ENCODE results near the gene AFAP1L1. TPM values are rescaled to one million over a fixed set of nuclear protein-coding genes. Genes with fewer than 3 reads are reported as not detected.

The AFAP1L1 gene
- total and polyA plus RNA-seq, 4 donors = 2.1 to 11.6 (median 4.0) TPM

GRCh38 chr5:149372076-149372795, 100.6 kb downstream of the AFAP1L1 start:
- Histone ChIP-seq H3K27me3 (ENCODE audit: control insufficient read depth in 4 of 4, insufficient read depth in 4 of 4, low read length in 3 of 4) (no peaks in the 10 kb centered on the region), H3K36me3 (ENCODE audit: control insufficient read depth in 4 of 4, insufficient read depth in 3 of 4, low read depth in 1 of 4, low read length in 3 of 4) (no peaks in the 10 kb centered on the region), H3K9me3 (ENCODE audit: control insufficient read depth in 4 of 4, low read length in 3 of 4) (no peaks in the 10 kb centered on the region), H3K4me1 (ENCODE audit: control insufficient read depth in 4 of 4, insufficient read depth in 4 of 4, low read length in 3 of 4) (no peaks in the 10 kb centered on the region), H3K27ac (ENCODE audit: low read depth in 1 of 2, low read length in 2 of 2) (no peak overlapping the region), H3K9ac (ENCODE audit: low read depth in 1 of 2, low read length in 2 of 2) (no peak overlapping the region), H3K4me3 (ENCODE audit: low read depth in 1 of 3, low read length in 3 of 3) (no peak overlapping the region)
- no peak for DNase-seq (ENCODE audit: low spot score)
- TF ChIP-seq RXRA (IDR thresholded peaks at IDR 0.05) (no peak), ATF3 (IDR thresholded peaks at IDR 0.05) (no peak), RAD21 (IDR thresholded peaks at IDR 0.05) (no peak), SP1 (IDR thresholded peaks at IDR 0.05) (no peak), HNF4A (conservative IDR thresholded peaks at IDR 0.05) (no peak), FOXA1 (IDR thresholded peaks at IDR 0.05) (no peak), JUND (IDR thresholded peaks at IDR 0.05) (no peak), MAX (IDR thresholded peaks at IDR 0.05) (no peak)
- WGBS = 79% methylated on average over 4 of the region's 4 CpGs

GRCh38 chr5:149372932-149373331, 101.3 kb downstream of the AFAP1L1 start:
- Histone ChIP-seq H3K9ac (ENCODE audit: low read depth in 1 of 2, low read length in 2 of 2) (no peak overlapping the region), H3K4me3 (ENCODE audit: low read depth in 1 of 3, low read length in 3 of 3) (no peak overlapping the region), H3K4me1 (ENCODE audit: control insufficient read depth in 4 of 4, insufficient read depth in 4 of 4, low read length in 3 of 4) (no peaks in the 10 kb centered on the region), H3K27ac (ENCODE audit: low read depth in 1 of 2, low read length in 2 of 2) (no peak overlapping the region), H3K36me3 (ENCODE audit: control insufficient read depth in 4 of 4, insufficient read depth in 3 of 4, low read depth in 1 of 4, low read length in 3 of 4) (no peaks in the 10 kb centered on the region), H3K9me3 (ENCODE audit: control insufficient read depth in 4 of 4, low read length in 3 of 4) (no peaks in the 10 kb centered on the region), H3K27me3 (ENCODE audit: control insufficient read depth in 4 of 4, insufficient read depth in 4 of 4, low read length in 3 of 4) (no peaks in the 10 kb centered on the region)
- DNase-seq (ENCODE audit: low spot score) = no peak
- TF ChIP-seq SP1 (IDR thresholded peaks at IDR 0.05) (no peak), HNF4A (conservative IDR thresholded peaks at IDR 0.05) (no peak), NR2F2 (IDR thresholded peaks at IDR 0.05) (no peak), GABPA (IDR thresholded peaks at IDR 0.05 in 1 of 2, conservative IDR thresholded peaks at IDR 0.05 in 1 of 2) (no peak), EGR1 (IDR thresholded peaks at IDR 0.05; ENCODE audit: low read depth in 2 of 2) (no peak), FOXA2 (IDR thresholded peaks at IDR 0.05) (no peak), ATF3 (IDR thresholded peaks at IDR 0.05) (no peak), MAX (IDR thresholded peaks at IDR 0.05) (no peak)
- WGBS = 96% methylated on average over 3 of the region's 3 CpGs

- Histone ChIP-seq H3K9me3 (ENCODE audit: control insufficient read depth in 4 of 4, low read length in 3 of 4) (no peaks in the 10 kb centered on the region), H3K36me3 (ENCODE audit: control insufficient read depth in 4 of 4, insufficient read depth in 3 of 4, low read depth in 1 of 4, low read length in 3 of 4) (no peaks in the 10 kb centered on the region), H3K27me3 (ENCODE audit: control insufficient read depth in 4 of 4, insufficient read depth in 4 of 4, low read length in 3 of 4) (no peaks in the 10 kb centered on the region), H3K4me3 (ENCODE audit: low read depth in 1 of 3, low read length in 3 of 3) (no peak overlapping the region), H3K4me1 (ENCODE audit: control insufficient read depth in 4 of 4, insufficient read depth in 4 of 4, low read length in 3 of 4) (no peaks in the 10 kb centered on the region), H3K27ac (ENCODE audit: low read depth in 1 of 2, low read length in 2 of 2) (no peak overlapping the region), H3K9ac (ENCODE audit: low read depth in 1 of 2, low read length in 2 of 2) (no peak overlapping the region)
- WGBS = 96% methylated on average over 20 of the region's 20 CpGs
- TF ChIP-seq FOXA2 (IDR thresholded peaks at IDR 0.05) = no peak
- no peak for TF ChIP-seq FOXA1 (IDR thresholded peaks at IDR 0.05)
- TF ChIP-seq YY1 (IDR thresholded peaks at IDR 0.05) = no peak
- TF ChIP-seq CTCF (IDR thresholded peaks at IDR 0.05; ENCODE audit: low read depth, low read length, missing input control) = no peak
- no peak for TF ChIP-seq ZBTB33 (IDR thresholded peaks at IDR 0.05)
- no peak for TF ChIP-seq EGR1 (IDR thresholded peaks at IDR 0.05; ENCODE audit: low read depth in 2 of 2)
- TF ChIP-seq GABPA (IDR thresholded peaks at IDR 0.05 in 1 of 2, conservative IDR thresholded peaks at IDR 0.05 in 1 of 2) = no peak
- TF ChIP-seq ATF3 (IDR thresholded peaks at IDR 0.05) = no peak
- TF ChIP-seq REST (IDR thresholded peaks at IDR 0.05) = no peak
- TF ChIP-seq JUND (IDR thresholded peaks at IDR 0.05) = no peak
- TF ChIP-seq NR2F2 (IDR thresholded peaks at IDR 0.05) = no peak
- TF ChIP-seq HNF4G (IDR thresholded peaks at IDR 0.05) = no peak
- no peak for TF ChIP-seq RXRA (IDR thresholded peaks at IDR 0.05)
- no peak for TF ChIP-seq TAF1 (conservative IDR thresholded peaks at IDR 0.05)
- no peak for DNase-seq (ENCODE audit: low spot score)
Observed at GRCh38 chr5:149374303-149374702, 102.6 kb downstream of the AFAP1L1 start.

Data from liver (tissue), 9 donors.